ENCODE data around the gene PLB1.
A peak's percentile ranks its signal among the peaks of the same experiment; 100 is the strongest.

PLB1 gene

DNA sequence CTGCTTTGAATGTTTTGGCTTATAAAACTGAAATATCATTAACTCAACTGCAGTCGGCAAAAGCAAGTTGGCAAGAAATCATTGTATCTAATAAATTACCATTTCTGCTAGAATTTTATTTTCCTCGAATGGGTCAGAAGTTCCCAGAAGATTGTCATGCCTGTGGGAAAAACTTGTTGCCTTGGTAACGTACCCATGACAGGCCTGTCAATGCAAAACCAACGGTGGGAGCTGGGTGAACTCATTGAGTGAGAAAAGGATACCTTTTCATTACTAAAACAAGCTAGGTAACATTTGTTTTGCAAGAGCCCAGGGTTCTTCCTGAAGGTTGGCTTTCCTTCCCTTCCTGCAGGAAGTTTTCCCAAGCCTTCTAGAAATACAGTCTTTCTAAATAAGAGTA is 9.5 kb downstream of the PLB1 start:
- no peak for DNase-seq

DNA sequence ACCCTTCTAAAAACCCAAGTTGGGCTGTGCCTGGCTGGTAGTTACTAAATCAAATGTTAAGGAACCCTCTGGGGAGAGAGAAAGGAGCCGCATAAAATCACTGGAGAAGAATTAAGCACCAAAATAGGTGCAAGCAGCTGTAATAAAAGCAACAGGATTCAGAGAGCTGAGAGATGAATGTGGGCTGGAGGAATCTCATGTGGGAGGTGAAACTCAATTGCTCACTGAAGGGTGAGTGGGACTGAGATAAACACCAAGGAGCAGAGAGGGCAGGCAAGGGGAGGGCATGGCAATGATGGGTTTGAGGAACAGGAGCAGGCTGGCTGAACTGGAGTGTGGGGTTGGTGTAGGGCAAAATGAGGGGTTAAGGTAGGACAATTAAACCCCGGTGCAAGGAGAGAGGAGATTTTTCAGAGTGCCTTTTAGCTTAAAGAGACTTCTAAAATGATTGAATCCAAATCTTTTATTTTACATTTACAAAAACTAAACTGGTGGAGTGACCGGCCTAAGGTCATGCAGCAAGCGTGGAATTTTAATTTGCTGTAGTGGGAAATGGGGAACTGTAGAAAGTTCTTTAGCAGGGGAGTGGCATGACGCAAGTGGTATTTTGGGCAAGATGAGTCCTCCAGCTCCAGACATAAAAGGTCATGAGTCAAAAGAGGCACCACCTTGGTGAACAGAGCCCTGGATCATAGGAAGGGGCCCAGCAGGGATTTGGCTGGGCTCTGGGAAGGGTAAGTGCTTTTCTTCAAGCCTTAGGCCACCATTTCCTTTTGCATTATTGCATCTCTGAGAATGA is 10.5 kb downstream of the PLB1 start:
- peak in 2 of 58 donors; percentile 2 to 21 for DNase-seq

DNA sequence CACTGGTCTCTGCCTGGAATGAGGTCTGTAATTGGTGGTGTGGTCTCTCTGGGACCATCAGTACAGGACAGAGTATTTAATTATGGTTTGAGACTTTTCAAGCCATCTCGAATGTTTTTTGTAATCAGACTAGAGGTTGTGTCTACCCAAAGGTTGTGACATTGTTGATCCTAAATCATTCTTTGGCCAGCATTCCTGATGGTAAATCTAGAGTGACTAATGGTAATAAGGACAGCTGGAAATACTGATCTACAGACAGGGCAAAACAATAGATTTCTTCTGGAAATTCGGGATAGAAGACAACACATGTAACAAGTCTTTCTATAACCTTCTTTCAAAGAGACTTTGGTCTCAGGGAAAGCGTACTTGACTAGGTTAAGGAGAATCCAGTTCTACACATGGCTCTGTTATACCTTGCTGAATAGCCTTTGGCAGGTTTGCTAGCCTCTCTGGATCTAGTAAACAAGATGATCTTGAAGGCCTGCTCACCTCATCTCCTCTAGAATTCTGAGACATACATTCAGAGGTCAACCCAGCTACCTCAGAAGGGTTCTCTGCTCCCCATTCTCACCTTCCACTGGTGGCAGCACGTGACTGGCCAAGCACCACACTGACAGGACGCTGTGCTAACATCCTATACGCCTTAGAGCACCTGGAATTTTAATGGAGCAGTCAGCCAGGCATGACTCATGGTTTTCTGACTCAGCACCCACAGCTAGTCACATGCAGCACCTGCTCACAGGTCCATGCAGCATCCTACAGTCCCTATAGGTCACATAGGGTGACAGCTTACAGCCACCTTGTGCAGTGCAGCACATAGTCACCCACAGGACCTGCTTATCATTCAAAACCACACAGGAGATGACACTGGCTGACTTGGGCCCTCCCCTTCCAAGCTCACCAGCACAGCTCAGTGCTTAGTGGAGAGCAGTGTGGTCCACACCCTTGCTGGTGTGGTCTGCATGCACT is 12.2 kb downstream of the PLB1 start:
- DNase-seq: peak in 1 of 58 donors; percentile 24

DNA sequence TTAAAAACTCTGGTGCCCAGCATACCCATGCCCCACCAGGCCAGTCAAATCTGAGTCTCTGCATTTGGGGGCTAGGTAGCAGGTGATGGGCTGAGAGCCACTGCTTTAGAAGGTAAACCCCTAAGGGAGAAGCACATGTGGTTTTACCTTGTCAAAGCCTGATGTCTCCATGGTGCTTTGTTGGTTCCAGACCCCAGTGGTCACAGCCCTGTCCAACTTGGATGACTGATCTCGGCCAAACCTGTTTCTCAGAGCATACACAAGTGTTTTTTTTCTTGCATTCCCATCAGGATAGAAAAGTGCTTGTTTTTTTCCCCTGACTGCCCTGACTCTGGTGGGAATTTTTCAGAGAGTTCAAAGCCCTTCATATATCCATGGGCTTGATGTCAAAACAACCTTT is 13.5 kb downstream of the PLB1 start:
- no peak for DNase-seq

DNA sequence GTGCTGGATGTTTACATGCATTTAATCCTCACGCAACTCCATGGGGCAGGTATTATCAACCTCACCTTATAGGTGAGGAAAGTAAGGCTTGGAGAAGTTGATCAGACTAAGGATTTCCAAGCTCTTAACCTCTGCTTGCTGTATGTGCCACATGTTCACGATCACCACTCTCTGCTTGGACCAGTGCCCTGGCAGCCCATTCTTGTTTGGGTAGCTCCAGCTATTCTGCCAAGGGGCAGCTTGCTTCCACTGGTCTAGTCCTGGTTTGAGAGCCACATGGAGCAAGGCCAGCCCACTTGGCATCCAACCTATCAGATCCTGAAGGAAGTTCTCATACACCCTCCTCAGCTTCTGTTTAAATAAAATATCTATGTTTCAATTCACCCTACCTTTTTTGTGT is 14.3 kb downstream of the PLB1 start:
- peak in 8 of 58 donors; percentile 1 to 26 (median 6) for DNase-seq

DNA sequence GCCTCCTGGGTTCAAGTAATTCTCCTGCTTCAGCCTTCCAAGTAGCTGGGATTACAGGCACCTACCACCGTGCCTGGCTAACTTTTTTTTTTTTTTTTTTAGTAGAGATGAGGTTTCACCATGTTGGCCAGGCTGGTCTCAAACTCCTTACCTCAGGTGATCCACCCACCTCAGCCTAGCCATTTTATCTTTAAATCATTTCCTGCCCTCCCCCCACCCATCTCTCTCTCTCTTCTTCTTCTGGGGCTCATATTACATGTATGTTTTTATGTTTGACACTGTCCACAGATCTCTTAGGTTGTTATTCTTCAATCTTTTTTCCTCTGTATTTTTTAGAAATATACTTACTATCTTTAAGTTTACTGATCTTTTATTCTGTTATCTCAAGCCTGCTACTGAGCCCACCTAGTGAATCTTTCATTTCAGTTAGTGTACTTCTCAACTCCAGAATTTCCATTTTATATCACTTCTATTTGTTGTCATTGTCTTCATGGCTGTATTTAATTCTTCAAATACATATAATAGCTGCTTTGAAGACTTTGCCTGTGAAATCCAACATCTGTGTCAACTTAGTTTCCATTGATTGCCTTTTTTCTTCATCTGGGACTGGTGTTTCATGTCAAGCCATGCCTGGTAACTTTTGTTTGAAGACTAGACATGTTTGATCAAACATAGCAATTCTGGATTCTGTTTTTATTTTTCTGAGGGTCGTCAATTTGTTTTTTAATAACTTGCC is 16.2 kb downstream of the PLB1 start:
- DNase-seq: no peak

DNA sequence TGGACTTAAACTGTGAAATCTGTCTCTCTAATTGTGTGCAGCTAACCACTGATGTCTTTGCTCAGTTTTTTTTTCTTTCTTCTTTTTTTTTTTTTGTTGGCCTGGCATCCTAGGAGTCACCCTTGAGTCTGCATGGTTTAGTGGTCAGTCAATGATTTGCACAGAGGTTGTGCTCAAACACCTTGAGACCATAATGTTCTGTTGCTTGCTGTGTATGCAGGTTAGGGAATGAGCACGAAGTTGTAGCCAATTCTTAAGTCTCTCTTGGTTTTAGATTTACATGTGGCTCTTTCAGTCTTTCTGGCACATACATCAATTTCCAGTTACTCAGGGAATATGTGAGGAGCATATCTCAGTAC is 16.7 kb downstream of the PLB1 start:
- DNase-seq: no peak

DNA sequence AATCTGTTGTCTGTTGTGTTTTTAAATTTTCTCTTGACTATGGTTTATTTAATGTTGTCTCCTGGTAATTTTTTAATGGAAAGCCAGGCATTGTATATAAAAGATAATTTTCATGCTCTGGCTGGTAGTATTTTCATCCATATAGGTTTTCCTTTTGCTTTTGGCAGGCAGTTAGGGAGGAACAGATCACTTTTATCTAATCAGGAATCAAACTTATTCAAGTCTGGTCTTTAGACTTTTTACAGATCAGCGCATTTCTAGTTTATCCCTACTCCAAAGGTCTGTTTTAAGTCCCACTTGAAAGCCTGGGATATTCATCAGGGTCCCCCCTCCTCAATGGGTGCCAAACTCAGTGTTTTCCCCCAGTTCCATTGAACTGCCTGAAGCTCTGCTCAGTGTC is 17.2 kb downstream of the PLB1 start:
- DNase-seq: no peak

DNA sequence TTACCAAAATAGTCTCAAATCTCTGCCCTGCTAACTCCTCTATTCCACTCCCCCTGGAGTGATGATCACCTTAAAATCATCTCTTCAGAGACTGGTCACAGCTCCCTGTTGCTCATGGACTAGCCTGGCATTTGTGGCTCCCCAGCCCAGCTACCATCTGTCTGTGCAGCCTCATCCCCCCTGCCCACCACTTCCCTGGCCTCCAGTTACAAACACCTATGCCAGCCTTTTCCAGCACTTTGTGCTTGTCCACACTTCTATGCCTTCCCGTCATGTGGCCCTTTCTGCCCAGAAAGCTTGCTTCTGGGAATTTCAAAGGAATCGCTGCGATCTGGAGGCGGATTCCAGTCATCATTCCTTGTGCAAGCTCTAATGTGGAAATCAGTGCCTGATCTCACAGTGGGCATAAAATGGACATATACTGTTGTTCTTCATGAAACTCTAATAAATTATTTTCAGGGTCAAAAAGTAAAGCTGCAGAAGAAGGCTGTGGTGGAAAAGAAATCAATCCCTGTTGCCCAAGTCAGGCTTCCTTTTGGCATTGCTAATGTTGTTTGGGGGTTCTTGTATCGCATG is 19.4 kb downstream of the PLB1 start:
- DNase-seq: no peak

DNA sequence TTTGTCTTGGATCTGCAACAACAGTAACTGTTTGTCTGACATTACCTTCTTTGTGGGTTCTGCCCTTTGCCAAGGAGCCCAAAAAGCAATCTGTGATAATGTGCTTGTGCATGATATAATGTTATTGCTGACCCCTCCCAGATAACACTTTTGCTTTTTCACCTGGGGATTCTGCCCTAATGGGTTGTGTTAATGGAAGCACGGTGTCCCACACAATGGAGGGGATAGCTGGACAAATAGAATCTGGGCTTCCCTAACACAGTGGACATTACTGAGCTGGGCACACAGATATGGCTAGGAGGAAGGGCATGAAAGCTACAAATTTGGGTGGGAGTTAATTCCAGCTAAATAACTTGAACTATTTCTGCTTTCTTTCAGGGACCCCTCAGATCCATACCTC is 20.6 kb downstream of the PLB1 start:
- DNase-seq: no peak

DNA sequence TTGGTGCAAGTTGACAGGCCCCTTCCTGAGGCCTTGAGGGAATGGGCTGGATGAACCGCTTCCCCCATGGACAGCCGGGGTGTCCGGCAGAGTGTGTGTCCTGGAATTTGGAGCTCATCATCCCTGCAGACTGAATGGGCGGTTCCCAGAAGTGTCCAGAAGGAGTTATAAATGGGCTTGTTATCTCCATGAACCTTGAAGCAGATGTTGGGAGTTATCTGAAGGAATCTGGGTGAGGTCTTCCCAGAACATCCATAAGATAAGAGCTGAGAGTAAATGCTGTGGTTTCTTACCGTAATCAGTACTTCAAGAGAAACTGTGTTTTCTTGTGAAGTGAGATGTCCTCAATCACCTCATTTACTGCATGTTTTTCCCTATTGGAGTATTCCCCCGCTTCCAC is 21.1 kb downstream of the PLB1 start:
- DNase-seq: no peak

DNA sequence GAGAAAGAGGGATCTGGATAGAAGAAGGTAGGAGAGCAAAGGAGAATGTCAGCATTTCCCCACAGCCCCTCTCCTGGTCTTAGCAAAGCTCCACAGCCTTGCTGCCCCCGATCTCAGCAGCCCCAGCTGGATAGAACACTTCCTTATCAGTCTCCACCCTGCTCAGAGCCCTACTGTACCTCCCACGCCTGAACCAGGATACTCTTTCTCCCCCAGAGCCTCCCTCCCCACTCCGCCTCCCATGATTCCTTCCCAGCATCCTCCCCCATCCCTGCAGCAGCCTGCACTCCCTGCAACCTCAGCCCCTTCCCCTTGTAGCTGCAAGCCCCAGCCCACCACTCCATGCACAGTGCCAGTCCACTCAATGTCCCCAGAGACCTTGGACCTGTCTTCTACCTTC is 25.8 kb downstream of the PLB1 start:
- DNase-seq: no peak

DNA sequence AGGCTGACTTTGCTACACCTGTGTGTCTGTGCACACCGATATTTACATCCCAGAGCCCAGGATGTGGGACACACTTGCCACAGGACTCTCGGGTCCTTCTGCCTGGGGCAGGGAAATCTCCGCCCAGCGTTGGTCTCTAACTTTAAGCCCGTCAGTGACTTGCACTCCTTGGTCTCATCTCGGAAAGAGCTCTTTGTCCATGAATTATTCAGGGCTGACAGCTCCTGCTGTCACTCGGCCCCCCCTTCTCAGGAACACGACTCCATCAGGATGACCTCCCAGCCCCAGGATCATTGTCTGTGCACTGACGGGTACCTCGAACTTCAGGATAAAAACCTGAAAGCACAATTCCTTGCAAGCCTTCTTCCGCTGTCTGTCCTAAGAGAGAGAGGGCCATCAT is 26.6 kb downstream of the PLB1 start:
- no peak for DNase-seq

DNA sequence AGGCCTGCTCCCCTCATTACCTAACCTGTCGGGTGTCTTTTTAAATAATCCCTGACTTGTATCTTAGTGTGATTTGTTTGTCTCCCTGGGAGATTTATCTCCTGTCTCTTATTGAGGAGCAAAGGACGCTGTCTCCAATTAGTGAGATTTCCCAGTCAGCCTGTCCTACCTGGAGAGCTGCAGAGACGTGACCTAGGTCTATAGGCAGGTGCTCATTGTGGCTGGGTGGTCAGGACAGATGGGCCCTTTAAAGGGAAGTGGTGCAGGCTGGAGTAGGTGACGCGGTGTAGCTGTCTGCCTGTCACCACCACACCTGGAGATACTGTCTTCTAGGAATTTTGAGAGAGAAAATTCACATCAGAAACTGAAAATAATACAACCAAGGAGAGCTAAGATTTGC is 28.0 kb downstream of the PLB1 start:
- DNase-seq: no peak

DNA sequence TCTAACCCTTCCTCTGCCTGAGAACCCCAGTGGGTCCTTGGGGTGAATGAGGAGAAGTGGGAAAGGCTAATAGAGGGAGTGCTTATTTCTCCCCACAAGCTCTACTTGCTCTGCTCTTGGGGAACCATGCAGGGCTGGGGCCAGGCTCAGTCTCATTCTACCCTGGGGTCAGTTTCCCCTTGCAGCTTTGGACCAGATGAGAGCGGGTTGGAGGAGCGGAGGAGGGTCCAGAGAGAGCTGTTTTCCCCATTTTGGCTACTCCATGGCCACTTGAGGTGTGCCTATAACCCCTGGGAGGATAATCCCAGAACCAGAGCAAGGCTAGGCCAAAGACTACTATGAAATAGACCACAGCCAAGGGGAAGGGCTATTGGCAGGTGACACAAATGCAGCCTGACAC is 29.6 kb downstream of the PLB1 start:
- DNase-seq: no peak

DNA sequence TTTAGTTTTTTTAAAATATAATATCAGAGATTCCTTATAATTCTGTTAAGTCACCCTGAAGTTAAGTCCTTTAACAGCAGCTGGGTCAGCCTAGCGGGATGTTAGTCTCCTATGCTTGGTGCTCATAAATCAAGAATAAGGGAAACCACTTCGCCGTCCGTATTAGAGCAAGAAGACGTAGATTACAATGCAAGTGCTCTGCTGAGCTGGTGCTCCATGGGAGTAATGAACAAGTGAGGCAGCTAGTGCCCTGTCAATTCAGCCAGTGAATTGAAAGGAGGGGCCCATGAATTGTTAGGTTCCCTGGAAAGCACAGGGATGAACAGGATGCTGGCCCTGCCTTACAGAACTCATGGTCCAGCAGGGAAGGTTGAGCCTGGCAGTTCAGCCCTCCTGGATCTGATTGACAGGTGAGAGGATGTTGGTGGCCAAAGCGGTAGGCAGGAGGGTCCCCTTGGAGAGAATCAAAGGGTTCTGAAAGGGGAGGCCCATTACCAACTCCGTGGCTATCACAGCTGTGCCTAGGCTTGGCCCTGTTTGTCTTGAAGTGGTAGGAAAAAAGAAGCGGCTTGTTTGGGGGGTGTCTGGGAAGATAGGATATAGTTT is 30.8 kb downstream of the PLB1 start:
- no peak for DNase-seq

DNA sequence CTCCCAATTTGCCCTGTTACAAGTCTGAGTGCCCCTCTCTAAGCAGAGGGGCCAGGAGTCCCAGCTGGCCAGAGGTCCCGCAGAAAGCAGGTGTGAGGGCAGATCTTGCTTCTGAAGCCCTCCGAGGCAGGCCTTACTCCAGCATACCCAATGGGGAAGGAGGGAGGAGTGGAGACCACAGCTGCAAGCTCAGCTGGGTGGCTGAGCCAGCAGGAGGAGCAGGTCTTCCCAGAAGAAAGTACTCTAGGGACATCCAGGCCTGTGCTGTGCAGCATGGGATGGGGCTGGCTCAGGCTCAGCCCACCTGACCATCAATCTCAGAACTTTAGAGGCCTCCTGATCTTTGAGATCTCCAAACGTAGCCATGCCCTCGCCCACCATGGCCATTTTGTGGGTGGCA is 31.3 kb downstream of the PLB1 start:
- no peak for DNase-seq

DNA sequence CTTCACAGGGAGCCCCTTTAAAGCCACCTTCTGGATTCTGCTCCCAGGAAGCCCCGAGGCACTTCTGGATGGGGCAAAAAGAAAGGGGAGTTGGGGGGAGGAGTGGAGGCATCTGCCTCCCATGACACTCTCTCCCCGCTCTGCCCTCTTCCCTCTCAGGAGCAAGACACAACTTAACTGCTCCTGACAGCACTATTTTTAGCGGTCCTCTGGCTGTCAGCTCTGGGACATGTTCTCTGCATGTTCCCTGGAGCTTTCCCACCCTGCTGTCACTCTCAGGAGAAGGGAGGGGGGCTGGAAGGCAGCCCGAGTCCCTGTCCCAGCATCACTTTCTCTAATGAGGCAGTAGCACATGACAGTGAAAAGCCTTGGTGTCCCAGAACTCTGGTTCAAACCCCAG is 32.3 kb downstream of the PLB1 start:
- no peak for DNase-seq

DNA sequence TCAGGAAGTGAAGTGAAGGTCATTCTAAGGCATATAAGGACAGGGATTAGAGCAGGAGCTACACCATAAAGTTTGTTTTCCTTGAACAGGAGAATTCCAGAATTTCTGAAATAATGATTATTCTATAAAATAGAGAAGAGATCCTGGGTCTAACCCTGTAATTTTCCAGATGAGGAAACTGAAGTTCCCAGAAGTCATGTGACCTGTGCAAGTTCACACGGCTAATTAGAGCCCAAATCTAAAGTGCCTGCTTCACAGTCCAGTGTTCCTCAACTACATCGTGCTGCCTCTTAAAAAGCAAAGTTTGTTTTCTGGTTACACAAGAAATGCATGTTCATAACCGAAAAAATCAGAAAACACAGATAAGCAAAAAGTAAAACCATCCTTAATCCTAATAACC is 34.9 kb downstream of the PLB1 start:
- DNase-seq: no peak

DNA sequence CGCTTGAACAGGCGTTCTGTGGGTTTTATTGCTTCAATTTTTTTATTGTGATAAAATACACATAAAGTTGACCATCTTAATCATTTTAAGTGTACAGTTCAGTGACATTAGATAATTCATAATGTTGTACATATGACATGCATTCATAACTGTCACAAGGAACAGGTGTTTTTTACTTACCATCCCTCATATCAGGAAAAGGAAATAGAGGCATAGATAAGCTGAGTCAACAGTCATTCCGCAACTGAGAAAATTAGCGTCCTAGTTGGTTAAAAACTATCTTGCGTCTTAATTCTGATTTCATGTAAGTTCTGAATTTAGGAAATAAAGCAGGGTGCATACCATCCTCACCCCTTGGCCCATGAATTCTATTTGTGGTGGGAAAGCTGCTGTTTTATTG is 36.5 kb downstream of the PLB1 start:
- DNase-seq: no peak

DNA sequence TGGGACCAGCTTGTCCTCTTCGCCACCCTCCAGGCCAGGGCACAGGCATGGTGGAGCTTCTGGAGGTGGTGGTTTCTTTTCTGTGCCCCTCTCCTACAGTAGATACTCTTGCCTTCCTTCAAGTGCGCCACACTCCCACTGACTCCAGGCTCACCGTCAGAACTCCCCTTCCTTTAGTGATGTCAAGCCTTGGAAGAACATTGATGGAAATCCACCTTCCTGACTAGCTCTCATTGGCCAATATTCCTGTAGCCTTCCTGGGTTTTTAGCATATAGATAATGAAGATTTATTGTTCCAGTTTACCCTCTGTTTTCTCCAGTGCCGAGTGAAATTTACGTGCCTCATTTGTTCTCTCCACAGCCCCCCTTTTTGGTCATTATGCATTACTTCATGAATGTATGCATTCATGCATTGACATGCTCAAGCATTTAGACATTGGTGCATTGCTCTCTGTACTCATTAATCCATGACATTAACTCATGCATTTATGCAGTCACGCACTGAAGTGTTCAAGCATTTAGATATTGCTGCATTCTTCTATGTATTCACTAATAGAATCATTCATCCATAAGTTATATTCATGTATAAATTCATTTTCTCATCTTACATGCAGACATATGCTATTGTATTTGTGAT is 37.3 kb downstream of the PLB1 start:
- DNase-seq: no peak

Measured in anterior cingulate cortex (tissue), 58 donors.